Stomach (tissue), 4 donors: ENCODE results near the gene SLC17A6.

Source experiments
- EP300 ChIP-seq: sonication (generic); formaldehyde crosslinking; IDR thresholded peaks from one replicate; pipeline ENCODE4 v1.6.1; 2017; ENCODE audit warnings: antibody characterized with exemption
- POLR2AphosphoS5 ChIP-seq, 3 donors: sonication (generic); formaldehyde crosslinking; IDR thresholded peaks; one replicate each; pipeline ENCODE4 v1.6.1; 2016; ENCODE audit warnings: antibody characterized with exemption in 3 of 3
- TF ChIP-seq, protein P1 (sequence below), 7 experiments: fragments of 450-650 bp in 4 of 7; fragments of 200-600 bp in 3 of 7; sonication (generic) in 3 of 7; IDR thresholded peaks; one replicate each; pipeline ENCODE4 v1.5.1; 2016 to 2019; ENCODE audit warnings: antibody characterized with exemption in 7 of 7, control low read depth in 2 of 7, mild to moderate bottlenecking in 1 of 7

DNA sequence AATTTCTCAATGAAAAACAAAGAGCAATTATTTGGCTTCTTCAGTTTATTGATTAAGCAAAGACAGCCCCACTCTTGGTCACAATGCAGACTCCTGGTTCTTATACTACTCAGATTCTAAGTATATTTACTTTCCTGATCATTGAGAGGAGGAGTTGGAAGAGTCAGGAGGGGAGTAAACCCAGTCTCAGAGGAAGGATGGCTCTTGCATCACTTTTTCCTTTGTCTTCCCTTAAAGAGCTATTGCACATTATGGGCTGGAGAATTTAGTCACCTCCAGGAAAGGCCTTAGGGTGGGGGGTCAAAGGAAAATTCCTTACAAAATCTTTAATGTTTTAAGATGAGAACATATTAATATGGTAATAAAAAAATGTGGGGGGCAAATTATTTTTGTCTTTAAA lies 8.1 kb downstream of the SLC17A6 start:
- TF ChIP-seq POLR2AphosphoS5 (IDR thresholded peaks at IDR 0.05): no peak
- TF ChIP-seq EP300: no peak
- TF ChIP-seq, protein P1, sequence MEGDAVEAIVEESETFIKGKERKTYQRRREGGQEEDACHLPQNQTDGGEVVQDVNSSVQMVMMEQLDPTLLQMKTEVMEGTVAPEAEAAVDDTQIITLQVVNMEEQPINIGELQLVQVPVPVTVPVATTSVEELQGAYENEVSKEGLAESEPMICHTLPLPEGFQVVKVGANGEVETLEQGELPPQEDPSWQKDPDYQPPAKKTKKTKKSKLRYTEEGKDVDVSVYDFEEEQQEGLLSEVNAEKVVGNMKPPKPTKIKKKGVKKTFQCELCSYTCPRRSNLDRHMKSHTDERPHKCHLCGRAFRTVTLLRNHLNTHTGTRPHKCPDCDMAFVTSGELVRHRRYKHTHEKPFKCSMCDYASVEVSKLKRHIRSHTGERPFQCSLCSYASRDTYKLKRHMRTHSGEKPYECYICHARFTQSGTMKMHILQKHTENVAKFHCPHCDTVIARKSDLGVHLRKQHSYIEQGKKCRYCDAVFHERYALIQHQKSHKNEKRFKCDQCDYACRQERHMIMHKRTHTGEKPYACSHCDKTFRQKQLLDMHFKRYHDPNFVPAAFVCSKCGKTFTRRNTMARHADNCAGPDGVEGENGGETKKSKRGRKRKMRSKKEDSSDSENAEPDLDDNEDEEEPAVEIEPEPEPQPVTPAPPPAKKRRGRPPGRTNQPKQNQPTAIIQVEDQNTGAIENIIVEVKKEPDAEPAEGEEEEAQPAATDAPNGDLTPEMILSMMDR (IDR thresholded peaks at IDR 0.05): no peak
